HCT116 (cell line): ENCODE results near the gene NTN5.

ENCODE experiments used
- CBX3 ChIP-seq: IDR thresholded peaks from 2 replicates; pipeline ENCODE4 v1.6.1; 2012; ENCODE audit warnings: low read depth
- CTCF ChIP-seq, 3 experiments: fragments of 200-600 bp in 1 of 3; sonication (generic) in 1 of 3; IDR thresholded peaks in 2 of 3; conservative IDR thresholded peaks in 1 of 3; 2 replicates each; pipeline ENCODE4 v1.5.1; 2012 to 2017; ENCODE audit warnings: low read depth in 2 of 3, low read length in 2 of 3, antibody characterized with exemption in 1 of 3, borderline replicate concordance in 1 of 3, control low read depth in 1 of 3, mild to moderate bottlenecking in 1 of 3, mixed read lengths in 1 of 3, mixed run types in 1 of 3, moderate library complexity in 1 of 3; ENCODE audit not compliant: insufficient read depth in 1 of 3
- POLR2A ChIP-seq: IDR thresholded peaks from 2 replicates; pipeline ENCODE4 v1.7.0; 2011; ENCODE audit warnings: borderline replicate concordance; ENCODE audit not compliant: insufficient read depth, insufficient read length; ENCODE audit errors: extremely low read depth
- POLR2AphosphoS5 ChIP-seq: IDR thresholded peaks from 2 replicates; pipeline ENCODE4 v1.6.1; 2011; ENCODE audit warnings: mild to moderate bottlenecking, low read depth, low read length, moderate library complexity
- RAD21 ChIP-seq: IDR thresholded peaks from 2 replicates; pipeline ENCODE4 v1.6.1; 2012; ENCODE audit warnings: low read depth, mild to moderate bottlenecking
- SIN3A ChIP-seq: IDR thresholded peaks from 2 replicates; pipeline ENCODE4 v1.6.1; 2012; ENCODE audit warnings: low read depth
- SP1 ChIP-seq: IDR thresholded peaks from 2 replicates; pipeline ENCODE4 v1.6.1; 2012; ENCODE audit warnings: low read depth
- ZNF274 ChIP-seq: fragments of 200-500 bp; sonication (Bioruptor generic); IDR thresholded peaks from 2 replicates; pipeline ENCODE4 v1.6.1; 2014; ENCODE audit warnings: mild to moderate bottlenecking, low read depth, low read length, inconsistent platforms

- TF ChIP-seq CTCF (IDR thresholded peaks at IDR 0.05 in 2 of 3, conservative IDR thresholded peaks at IDR 0.05 in 1 of 3; ENCODE audit: borderline replicate concordance in 1 of 3, insufficient read depth in 1 of 3, low read depth in 2 of 3, low read length in 2 of 3) (no peak), ZNF274 (no peak), RAD21 (no peak), SIN3A (no peak), SP1 (no peak), CBX3 (no peak), POLR2A (no peak), POLR2AphosphoS5 (no peak; the same call in 1 of the 2 replicates)
Observed at GRCh38 chr19:48617146-48617937, 55.5 kb downstream of the NTN5 start.
